Right lobe of liver (tissue), 4 donors: ENCODE data around the gene ZFP62.

ENCODE experiments used
- POLR2A ChIP-seq: fragments of 450-650 bp; IDR thresholded peaks from one replicate; pipeline ENCODE4 v1.6.1; 2017; ENCODE audit warnings: antibody characterized with exemption, mild to moderate bottlenecking
- TF ChIP-seq, protein P1 (sequence below), 4 donors: fragments of 200-600 bp in 3 of 4; fragments of 450-650 bp in 1 of 4; IDR thresholded peaks; one replicate each; pipeline versions ENCODE4 v1.5.1 to v1.8.0; 2016 to 2022; ENCODE audit warnings: antibody characterized with exemption in 4 of 4, mild to moderate bottlenecking in 2 of 4
- donor health status: DM: no; HTN: no; CAD: no.
- donor health status: DM: no; HTN: no; CAD: no.
- donor health status: DM: no; HTN: yes; CAD: no.

DNA sequence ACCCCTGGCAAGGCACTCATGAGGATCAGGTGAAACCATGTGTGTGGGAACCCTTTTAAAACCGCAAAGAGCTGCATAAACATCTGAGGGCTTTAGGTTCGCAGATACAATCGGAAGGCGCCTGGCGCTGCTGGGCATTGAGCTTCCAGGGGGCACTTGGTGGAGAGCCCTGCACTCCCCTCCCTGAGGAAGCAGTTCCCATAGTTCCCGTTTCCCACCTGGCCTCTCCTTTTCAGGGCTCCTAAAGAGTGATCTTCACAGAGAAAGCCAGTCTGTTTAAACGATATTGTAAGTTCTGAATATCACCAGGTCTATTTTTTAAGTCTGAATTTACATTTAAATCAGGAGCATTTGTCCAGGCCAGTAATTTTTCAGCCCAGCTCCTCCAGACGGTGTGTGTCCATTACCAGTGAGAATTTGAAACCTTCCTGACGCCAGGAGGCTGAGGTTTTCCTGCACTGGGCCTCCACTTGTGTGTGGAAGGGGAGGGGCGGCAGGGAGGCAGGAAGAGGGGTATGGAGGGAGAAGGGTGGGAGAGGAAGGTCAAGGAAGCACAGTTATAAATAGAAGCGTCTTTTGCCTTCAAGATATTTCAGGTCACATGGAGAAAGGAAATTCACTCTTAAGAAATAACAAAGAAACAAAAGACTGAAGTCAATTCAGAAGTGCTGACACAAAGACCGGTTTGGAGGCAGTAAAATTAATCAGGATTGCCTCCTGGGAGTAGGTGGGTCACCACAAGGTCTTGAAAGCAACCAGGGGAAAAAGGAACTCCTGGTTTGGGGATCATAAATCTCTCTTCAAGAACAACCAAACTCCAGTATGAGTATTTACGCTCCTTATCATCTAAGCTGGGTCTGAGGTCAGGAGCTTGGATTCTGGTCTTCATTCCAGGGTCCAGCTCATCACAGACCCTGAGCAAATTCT, 44.2 kb downstream of the ZFP62 start:
- TF ChIP-seq POLR2A: peak; percentile 45
- TF ChIP-seq, protein P1, sequence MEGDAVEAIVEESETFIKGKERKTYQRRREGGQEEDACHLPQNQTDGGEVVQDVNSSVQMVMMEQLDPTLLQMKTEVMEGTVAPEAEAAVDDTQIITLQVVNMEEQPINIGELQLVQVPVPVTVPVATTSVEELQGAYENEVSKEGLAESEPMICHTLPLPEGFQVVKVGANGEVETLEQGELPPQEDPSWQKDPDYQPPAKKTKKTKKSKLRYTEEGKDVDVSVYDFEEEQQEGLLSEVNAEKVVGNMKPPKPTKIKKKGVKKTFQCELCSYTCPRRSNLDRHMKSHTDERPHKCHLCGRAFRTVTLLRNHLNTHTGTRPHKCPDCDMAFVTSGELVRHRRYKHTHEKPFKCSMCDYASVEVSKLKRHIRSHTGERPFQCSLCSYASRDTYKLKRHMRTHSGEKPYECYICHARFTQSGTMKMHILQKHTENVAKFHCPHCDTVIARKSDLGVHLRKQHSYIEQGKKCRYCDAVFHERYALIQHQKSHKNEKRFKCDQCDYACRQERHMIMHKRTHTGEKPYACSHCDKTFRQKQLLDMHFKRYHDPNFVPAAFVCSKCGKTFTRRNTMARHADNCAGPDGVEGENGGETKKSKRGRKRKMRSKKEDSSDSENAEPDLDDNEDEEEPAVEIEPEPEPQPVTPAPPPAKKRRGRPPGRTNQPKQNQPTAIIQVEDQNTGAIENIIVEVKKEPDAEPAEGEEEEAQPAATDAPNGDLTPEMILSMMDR (IDR thresholded peaks at IDR 0.05): no peak
